Measurements from ENCODE around the gene SBF2. TPM values are rescaled to one million over a fixed set of nuclear protein-coding genes. Genes with fewer than 3 reads are reported as not detected.

The SBF2 gene
- total and polyA plus RNA-seq, 9 of the 15 experiments (the other 6 are each of a cell fraction or from before 2014, with no cell fraction given): 0.80 to 9.5 (median 5.0) TPM

- TF ChIP-seq ZNF696 (CRISPR knock-in tag; conservative IDR thresholded peaks at IDR 0.05) (no peak), ELF2 (CRISPR knock-in tag; IDR thresholded peaks at IDR 0.05) (no peak), CTCF (IDR thresholded peaks at IDR 0.05 in 2 of 3, conservative IDR thresholded peaks at IDR 0.05 in 1 of 3; ENCODE audit: insufficient read depth in 2 of 3, low read depth in 1 of 3, low read length in 3 of 3) (no peak), GABPB1 (CRISPR knock-in tag; IDR thresholded peaks at IDR 0.05) (no peak), ELF1 (tag; IDR thresholded peaks at IDR 0.05) (no peak), SPI1 (IDR thresholded peaks at IDR 0.05; ENCODE audit: borderline replicate concordance, low read depth, low read length) (no peak), FOXA3 (CRISPR knock-in tag; conservative IDR thresholded peaks at IDR 0.05 in 1 of 2, IDR thresholded peaks at IDR 0.05 in 1 of 2) (no peak), C11orf30 (IDR thresholded peaks at IDR 0.05; ENCODE audit: low read depth) (no peak), CEBPG (CRISPR knock-in tag; IDR thresholded peaks at IDR 0.05) (no peak), CEBPG (tag; conservative IDR thresholded peaks at IDR 0.05 in 1 of 2, IDR thresholded peaks at IDR 0.05 in 1 of 2) (no peak), KDM1A (IDR thresholded peaks at IDR 0.05) (0 out of 4 replicates have a peak, but pooled peaks of 1 of the 2 experiments have one; percentile 18), ZNF263 (CRISPR knock-in tag; IDR thresholded peaks at IDR 0.05; ENCODE audit: borderline replicate concordance) (no peak), CC2D1A (IDR thresholded peaks at IDR 0.05) (no peak)
Measured at GRCh38 chr11:10291801-10292638, 2.0 kb downstream of the SBF2 start (continued).
